Measurements from ENCODE around the gene VPS54.

DNA sequence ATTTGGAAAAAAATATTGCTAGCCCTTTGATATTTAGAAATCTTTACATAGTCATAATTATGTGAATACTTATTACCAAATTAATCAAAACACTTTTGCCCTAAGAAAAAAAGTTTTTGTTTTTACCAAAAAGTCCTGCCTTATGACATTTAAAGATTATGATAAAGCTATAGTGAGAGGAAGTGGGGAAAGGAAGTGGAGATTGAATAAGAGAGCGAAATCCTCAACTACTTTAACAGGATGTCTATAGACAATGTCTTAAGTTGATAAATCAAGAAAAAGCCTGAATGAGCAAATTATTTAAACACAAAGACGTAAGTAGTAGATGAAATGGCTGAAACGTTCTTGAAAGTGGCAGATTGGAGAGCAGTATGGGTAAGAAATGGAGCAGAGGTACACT lies 20.9 kb upstream of the VPS54 start:
- TF ChIP-seq, protein P1, sequence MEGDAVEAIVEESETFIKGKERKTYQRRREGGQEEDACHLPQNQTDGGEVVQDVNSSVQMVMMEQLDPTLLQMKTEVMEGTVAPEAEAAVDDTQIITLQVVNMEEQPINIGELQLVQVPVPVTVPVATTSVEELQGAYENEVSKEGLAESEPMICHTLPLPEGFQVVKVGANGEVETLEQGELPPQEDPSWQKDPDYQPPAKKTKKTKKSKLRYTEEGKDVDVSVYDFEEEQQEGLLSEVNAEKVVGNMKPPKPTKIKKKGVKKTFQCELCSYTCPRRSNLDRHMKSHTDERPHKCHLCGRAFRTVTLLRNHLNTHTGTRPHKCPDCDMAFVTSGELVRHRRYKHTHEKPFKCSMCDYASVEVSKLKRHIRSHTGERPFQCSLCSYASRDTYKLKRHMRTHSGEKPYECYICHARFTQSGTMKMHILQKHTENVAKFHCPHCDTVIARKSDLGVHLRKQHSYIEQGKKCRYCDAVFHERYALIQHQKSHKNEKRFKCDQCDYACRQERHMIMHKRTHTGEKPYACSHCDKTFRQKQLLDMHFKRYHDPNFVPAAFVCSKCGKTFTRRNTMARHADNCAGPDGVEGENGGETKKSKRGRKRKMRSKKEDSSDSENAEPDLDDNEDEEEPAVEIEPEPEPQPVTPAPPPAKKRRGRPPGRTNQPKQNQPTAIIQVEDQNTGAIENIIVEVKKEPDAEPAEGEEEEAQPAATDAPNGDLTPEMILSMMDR (IDR thresholded peaks at IDR 0.05; ENCODE audit: insufficient read depth, low read depth, low read length): no peak
- TF ChIP-seq EZH2 (IDR thresholded peaks at IDR 0.05; ENCODE audit: insufficient read depth, low read length): no peak

Measured in astrocyte (in vitro differentiated cells and primary cell).